HG02981 (cell line): ENCODE measurements around the gene FRG2B.
"Not testable (repeated sequence)": the region's sequence is repeated elsewhere in the genome, so short reads cannot be mapped to it uniquely, and the experiment has no call there.

ENCODE experiments used
- ATAC-seq: cut with Tn5 transposase; IDR thresholded peaks from one replicate; pipeline ENCODE4 v1.9.1; 2021; ENCODE audit warnings: mild to moderate bottlenecking, moderate library complexity; ENCODE audit not compliant: unreplicated experiment

FRG2B gene

DNA sequence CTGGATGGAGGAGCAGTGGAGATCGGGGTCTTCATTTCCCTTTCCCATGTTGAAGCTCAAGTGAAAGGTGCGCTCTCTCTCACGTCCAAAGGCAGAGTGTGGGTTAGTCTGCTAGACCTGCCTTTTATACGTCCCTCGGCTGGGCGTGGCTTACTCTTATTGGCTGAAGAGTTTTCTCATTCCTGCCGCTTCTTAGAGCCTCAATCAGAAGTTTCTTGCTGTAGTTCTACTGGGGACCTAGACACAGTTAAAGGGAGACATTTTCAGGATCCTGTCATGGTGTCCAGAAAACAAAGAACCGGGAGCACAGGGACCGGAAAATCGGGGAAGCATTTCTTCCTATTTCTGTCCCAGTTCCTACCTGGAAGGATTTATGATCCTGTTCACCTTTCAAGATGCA is at the start of gene FRG2B:
FRG2B (minus strand) TSS at position 101 of the 400 bp plus-strand sequence; CDS start at position 48, 53 bp downstream.
- ATAC-seq: not testable (repeated sequence)

GRCh38 chr10:133667446-133667845 is 40.9 kb upstream of the FRG2B start:
- not testable (repeated sequence) for ATAC-seq

DNA sequence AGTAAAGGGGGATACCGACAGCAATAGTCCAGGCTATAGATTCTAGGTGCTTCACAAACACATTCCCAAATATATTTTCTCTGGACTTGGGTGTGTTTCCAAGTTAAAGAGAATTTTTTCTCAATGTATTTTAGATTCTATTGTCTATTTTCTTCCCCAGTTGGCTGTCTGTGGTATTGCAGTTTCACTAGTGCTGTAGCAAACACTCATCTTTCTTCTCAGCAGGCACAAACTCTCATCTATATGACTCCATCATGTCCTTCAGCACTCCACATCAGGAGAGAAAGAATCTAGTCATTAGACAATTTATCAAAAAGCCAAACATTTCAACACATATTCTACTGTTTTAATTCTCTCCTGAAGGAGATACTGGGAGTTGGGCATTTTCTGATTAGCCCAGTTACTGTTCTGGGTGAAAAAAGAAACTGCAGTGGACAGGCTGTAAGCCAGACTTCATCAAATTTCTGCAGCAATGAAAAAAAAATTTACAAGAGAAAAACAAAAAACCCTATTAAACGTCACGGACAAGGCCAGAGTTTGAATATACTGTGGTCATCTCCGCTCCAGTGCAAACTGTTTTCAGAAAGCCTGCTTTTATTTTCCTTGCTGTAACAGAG is 37.1 kb upstream of the FRG2B start:
- ATAC-seq: not testable (repeated sequence)

GRCh38 chr10:133661122-133661521 is 34.5 kb upstream of the FRG2B start:
- ATAC-seq: not testable (repeated sequence)

DNA sequence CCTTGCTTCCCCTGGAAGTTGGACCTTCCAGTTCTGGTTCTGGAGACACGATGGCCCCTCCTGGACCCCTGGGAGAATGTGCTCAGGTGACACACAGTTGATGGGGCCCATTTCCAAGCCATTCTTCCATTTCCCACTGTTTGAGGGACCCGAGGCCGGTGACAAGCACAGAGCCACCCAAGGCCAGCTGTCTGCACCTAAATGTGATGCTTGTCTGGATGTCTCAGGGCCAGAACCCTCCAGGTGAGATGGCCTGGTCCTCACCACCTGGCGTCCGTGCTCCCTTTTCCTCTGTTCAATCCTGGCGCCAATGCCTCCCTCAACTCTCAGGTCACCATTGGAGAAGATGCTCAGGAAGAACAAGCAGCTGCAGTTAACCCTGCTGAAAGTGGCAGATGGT is 33.9 kb upstream of the FRG2B start:
- ATAC-seq: not testable (repeated sequence)

GRCh38 chr10:133657276-133657675 is 30.7 kb upstream of the FRG2B start:
- ATAC-seq: not testable (repeated sequence)

GRCh38 chr10:133648872-133649455 is 22.4 kb upstream of the FRG2B start:
- not testable (repeated sequence) for ATAC-seq

DNA sequence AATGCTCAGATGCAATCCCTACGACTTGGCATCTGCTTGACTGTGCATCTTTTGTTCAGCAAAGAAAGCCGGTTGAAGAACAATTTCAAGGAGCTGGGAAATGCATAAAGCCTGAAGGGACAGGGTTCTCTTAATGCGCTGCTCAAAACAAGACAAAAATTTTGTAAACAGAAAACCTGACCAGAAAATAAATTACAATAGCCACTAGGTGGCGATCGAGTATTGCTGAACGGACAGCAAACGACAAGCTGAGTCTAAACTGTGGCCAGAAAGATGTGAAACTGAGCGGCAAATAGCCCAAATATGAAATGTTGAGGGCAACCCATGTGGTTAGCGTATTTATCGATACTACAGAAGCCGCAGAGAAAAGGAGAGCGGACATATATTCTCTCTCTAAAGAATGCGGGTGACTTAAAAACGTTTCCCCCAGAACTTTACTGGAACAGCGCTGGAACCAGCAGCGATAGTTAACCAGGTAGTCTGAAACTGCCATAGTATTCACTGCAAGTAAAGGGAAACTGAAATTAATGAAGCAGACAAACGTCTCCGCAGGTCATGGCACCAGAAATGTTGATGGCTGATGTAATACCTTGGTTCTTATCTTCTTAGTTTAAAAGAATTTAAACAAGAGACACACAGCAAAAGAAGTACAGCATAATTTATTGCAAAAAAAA is 20.6 kb upstream of the FRG2B start:
- peak; percentile 82 for ATAC-seq

- ATAC-seq: not testable (repeated sequence)
Observed at GRCh38 chr10:133637846-133638235, 11.2 kb upstream of the FRG2B start.

DNA sequence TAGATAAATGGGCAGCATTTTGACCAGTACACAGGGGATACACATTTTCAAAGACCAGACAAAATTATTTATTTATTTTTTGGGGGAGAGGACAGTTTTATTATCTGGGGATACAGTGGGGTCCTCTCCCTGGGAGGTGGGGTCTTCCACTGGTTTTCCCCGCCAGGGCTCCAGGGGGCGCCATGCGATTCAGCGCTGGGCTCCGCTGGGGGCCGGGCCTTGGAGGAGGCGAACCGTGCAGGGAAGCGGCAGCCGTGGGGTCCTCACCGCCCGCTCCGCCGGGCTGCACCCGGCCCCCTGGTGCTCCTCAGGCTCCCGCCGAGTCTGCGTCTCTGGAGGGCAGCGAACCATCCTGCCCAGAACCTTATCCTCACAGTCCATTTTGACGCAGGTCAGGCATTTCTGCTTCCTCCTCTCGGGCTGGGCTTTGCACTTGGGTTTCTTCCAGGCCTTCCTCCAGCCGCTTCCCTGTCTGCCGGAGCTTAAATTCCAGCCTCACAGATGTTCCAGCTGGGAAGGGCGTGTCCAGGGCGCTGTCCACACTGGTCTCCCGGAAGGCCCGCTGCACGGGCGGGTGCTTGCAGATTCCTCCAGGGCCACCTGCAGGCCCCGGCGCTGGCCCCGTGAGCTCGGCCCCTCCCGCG is 10.7 kb upstream of the FRG2B start:
- peak; percentile 47 for ATAC-seq

DNA sequence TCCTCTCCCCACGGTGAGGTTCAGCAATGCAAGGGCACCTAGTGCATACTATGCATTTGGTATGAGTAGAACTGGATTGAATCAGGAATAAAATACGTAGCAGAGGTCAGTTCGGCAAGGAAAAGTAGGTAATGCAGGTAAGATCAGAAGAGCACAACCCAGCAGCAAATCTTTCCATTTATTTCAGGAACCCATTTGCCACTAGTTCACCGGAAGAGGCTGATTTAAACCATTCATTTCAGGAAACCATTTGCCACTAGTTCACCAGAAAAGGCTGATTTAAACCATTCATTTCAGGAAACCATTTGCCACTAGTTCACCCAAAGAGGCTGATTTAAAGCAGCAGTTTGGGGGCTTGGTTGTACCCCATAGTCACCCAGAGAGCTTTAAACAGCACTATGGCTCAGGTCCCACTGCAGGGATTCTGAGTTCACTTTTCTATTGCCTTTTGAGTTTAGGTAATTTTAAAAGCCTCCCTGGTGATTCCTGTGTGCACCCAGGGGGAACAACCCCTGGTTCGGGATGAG is 4.2 kb upstream of the FRG2B start:
- not testable (repeated sequence) for ATAC-seq

DNA sequence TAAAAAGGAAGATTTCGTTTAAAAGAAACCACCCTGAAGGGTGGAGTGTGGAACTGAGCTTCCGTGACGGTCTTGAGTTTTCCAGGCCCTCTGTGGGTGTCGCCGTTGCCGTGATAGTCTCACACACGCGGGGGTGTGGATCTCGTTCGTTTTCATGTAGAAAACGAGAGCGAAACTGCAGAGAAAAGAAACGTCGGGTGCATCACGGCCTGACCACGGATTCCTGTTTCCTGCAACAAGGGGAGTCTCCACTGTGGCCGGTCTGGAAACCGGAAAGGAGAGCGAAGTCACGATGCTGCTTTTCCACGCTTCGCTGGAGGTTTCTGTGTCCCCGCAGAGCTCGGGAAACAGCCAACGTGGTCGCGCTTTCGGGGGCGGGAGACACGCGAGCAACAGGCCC is 4.1 kb downstream of the FRG2B start:
- not testable (repeated sequence) for ATAC-seq

- ATAC-seq: no peak
Observed at GRCh38 chr10:133618851-133619250, 7.7 kb downstream of the FRG2B start.

GRCh38 chr10:133617196-133617595 is 9.4 kb downstream of the FRG2B start:
- ATAC-seq: no peak

DNA sequence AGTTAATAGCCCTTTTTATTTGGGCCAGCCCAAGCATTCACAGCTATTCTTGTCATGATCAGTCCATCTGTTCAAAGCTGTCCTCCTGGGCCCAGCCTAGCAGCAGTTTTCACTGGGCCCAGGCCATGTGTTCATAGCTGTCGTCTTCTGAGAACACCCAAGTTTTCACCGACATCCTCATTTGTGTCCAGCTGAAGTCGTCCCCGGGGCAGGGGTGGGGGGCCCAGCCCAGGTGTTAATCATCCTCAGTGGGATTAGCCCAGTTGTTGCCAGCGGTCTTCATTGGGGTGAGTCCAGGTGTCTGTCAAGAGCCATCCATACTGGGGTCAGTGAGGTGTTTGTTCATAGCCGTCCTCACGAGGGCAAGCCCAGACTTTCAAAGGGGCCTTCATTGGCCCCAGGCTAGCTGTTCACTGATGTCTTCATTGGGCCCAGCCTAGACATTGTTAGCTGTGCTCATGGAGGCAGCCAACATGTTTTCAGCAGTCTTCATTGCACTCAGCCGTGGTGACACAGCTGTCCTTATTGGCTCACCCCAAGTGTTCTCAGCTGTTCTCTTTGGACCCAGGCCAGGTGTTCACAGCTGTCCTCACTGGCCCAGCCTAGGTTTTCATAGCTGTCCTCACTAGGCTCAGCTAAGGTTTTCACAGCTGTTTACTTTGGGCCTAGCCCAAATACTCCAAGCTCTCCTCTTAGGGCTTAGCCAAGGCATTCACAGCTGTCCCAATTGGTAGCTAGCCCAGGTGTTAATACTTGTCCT is 10.0 kb downstream of the FRG2B start:
- no peak for ATAC-seq

DNA sequence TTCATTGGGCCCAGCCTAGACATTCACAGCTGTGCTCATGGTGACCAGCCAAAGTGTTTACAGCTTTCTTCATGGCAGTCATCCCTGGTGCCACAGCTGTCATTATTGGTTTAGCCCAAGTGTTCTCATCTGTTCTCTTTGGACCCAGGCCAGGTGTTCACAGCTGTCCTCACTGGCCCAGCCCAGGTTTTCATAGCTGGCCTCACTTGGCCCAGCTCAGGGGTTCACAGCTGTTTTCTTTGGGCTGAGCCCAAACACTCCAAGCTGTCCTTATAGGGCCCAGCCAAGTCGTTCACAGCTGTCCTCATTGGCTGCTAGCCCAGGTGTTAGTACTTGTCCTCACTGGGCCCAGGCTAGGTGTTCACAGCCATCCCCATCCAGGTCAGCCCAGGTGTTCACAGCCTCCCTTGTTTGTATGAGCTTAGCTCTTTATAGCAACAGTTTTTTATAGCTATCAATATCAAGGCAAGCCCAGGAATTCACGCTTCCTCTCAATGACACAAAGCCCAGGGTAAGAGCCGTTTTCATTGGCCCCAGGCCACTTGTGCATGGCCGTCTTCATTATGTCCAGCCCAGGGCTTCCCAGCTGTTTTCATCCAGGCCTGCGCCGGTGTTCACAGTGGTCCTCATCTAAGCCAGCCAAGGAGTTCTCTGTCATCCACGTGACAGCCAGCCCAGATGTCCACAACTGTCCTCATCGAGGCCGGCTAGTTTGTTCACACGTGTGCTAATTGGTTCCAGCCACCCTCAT is 11.6 kb downstream of the FRG2B start:
- ATAC-seq: no peak

- ATAC-seq: no peak
Observed at GRCh38 chr10:133613699-133614098, 12.9 kb downstream of the FRG2B start.

- ATAC-seq: no peak
Observed at GRCh38 chr10:133611079-133611478, 15.5 kb downstream of the FRG2B start.

- no peak for ATAC-seq
Observed at GRCh38 chr10:133608855-133609254, 17.7 kb downstream of the FRG2B start.

GRCh38 chr10:133603434-133603833 is 23.2 kb downstream of the FRG2B start:
- not testable (repeated sequence) for ATAC-seq
